HG02885 (cell line): Measurements from ENCODE around the gene DTNB.

Experiments used
- ATAC-seq: cut with Tn5 transposase; IDR thresholded peaks from one replicate; pipeline ENCODE4 v1.9.1; 2021; ENCODE audit warnings: mild to moderate bottlenecking; ENCODE audit not compliant: unreplicated experiment, poor library complexity

Gene DTNB

GRCh38 chr2:25361261-25362048 lies 311.9 kb downstream of the DTNB start:
- ATAC-seq = no peak

- no peak for ATAC-seq
Measured at GRCh38 chr2:25358836-25359235, 314.5 kb downstream of the DTNB start.

GRCh38 chr2:25358249-25358815 lies 315.0 kb downstream of the DTNB start:
- no peak for ATAC-seq

DNA sequence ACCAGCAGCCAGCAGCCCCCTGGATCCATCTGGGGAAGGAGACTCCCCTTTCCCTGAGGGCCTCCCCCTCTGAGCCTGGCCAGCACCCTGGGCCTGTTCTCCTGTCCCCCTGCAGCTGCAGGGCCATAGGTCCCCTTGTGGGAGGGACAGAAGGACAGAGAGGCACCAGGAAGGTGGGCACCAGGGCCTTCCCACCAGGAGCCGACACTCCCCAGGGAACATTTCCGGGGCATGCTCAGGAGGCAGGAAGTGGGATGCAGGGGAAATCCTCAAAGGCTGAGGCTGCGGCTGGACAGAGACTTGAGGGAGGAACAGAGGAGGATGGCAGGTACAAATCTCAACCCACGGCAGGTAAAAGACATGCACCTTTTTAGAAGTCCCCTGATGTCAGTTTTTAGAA lies 317.3 kb downstream of the DTNB start:
- no peak for ATAC-seq

- no peak for ATAC-seq
Measured at GRCh38 chr2:25355270-25355669, 318.1 kb downstream of the DTNB start.

GRCh38 chr2:25354116-25354515 lies 319.3 kb downstream of the DTNB start:
- ATAC-seq = no peak

- no peak for ATAC-seq
Measured at GRCh38 chr2:25349397-25349796, 324.0 kb downstream of the DTNB start.

DNA sequence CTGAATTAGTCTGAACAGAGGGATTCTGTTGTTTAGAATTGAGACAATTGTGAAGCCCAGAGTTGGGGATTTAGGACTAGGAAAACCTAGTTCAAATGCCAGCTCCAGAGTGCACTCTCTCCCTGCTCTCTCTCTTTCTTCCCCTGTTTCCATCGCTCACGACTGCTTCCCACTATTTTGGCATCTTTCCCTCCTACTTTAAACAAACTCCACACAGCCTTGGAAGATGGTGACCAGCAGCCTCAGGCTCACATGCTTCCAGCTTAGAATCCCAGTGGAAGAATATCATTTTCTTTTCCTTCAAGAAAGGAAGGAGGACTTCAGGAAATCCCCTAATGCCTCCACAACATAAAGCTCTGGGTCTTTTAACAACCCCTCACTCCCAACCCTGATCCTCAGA lies 325.5 kb downstream of the DTNB start:
- ATAC-seq = no peak

- ATAC-seq = no peak
Measured at GRCh38 chr2:25347205-25347815, 326.1 kb downstream of the DTNB start.

DNA sequence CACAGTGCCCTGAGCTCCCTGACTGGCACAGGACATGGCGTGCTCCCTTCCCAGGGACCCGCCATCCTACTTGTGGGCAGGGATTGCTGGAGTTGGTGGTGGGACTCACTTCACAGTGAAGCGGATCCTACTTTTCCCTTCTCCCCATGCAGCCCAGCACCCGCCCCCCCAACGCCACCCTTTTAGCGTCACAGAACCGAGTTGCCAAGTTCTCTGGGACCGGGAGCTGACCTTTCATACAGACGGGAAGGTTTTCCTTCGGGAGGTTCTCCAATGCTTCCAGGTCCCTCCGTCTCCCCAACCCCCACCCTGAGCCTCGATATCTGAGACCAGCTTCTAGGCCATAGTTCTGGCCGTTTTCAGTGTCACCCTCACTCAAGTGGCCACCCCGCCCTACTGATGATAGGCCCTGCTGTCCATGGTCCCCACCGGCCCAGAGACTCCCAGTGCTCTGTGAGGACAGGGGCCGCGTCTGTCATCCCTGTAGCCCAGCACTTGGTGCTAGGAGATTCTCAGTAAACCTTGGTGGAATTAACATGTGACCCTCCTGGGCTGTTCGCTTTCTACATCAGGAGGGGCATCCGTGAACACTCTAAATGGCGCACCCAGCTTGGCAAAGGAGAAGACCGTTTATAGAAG lies 330.1 kb downstream of the DTNB start:
- no peak for ATAC-seq

- peak; percentile 76 for ATAC-seq
Measured at GRCh38 chr2:25342372-25343186, 330.8 kb downstream of the DTNB start.

DNA sequence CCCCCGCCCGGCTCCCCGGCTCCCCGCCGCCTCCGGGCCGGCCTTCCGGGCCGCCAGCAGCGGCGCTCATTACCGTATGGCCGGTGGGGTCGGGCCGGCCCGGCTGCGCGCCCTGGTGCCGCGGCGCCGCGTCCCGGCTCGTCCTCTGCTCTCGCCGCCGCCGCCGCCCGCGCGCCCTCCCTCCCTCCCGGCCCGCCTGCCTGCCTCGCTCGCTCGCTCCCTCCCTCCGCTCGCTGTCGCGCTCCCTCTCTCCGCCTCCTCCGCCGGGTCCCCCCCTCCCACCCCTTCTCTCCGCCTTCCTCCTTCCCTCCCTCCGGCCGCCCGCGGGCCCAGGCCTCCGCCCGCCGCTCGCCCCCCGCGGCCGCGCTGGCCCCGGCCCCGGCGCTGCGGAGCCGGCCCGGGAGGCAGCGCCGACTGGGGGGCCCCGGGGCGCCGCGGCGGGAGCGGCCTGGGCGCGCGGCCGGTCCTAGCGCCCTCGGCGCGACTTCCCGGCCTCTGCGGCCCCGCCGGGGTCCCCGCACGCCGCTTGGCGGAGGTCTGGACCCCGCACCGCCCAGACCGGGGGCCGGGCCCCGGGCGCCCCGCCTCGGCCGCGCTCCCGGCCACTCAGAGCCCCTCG lies 331.5 kb downstream of the DTNB start, which contains the start of gene DNMT3A:
DNMT3A (minus strand) TSS at position 173 of the 619 bp plus-strand sequence. CDS start 27,941 bp downstream, outside the sequence.
- peak; percentile 42 for ATAC-seq

DNA sequence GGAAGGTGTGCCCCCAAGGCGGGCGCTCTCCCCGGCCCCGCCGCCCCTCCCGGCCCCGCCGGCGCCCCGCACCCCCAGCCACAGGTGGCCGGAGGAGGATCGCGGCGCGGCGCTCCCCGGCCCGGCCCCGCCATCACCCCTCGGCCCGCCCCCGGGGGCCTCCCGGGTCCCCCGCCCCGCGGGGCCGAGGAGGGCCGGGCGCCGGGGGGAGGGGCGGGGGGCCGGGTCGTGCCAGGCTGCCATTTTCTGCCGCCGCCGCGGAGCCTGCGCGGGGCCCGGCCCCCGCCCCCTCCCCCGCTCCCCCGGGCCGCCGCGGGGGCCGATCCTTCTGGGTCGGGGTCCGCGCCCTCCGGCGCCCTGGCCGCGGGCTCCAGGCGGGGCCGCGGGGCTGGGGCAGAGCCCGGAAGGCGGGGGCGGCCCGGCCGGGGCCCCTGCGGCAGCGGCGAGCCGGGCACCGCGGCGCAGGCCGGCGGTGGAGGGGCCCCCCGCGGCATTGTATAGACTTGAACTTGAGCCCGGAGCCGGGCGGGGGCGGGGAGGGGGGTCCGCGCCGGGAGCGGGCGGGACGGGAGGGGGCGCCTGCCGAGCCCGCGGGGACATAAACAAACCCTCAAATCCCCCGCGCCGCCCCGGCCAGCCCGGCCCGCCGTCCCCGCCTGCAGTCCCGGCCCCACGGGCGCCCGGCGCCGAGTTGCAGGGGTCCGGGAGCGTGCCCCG lies 332.2 kb downstream of the DTNB start:
- peak; percentile 32 for ATAC-seq

- peak; percentile 0 for ATAC-seq
Measured at GRCh38 chr2:25340181-25340921, 333.0 kb downstream of the DTNB start.

DNA sequence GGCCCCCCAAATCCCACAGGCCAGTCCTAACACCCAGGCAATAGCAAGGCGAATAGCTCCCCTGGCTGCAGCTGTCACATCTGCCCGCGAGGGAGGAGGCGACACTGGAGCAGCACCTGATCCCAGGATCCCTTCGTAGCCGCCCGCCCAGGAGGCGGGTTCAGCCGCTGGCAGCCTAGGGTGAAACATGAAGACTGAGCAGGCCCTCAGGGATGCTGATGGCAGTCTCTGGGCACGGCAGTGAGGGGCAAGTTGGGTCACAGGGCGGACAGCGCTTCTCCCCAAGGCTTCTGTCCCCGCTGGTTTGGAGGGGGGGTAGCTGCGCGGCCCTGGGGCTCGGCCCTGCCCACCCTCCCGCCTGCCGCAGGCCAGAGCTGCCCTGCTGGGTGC lies 333.6 kb downstream of the DTNB start:
- no peak for ATAC-seq

DNA sequence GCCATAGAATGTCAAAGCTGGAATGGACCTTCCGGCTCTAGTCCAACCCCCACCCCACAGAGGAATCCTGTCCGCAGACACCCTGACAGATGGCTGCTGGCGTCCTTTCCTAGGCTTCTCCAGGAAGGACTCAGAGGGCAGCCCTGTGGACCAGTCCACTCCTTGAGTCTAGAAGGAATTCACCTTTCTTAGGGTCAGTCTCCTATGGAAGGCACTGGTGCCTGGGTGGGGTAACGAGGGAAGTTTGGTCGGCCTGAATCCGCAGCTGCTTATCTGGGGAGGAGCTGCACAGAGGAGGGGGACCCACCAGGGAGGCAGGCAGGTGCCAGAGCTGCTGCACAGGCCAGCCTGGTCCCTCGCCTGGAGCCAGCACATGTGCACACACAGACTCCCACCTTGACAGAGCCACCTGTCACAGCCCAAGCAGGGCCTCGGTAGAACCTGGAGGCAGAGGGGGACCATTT lies 334.1 kb downstream of the DTNB start:
- no peak for ATAC-seq

- no peak for ATAC-seq
Measured at GRCh38 chr2:25338401-25338800, 335.0 kb downstream of the DTNB start.

DNA sequence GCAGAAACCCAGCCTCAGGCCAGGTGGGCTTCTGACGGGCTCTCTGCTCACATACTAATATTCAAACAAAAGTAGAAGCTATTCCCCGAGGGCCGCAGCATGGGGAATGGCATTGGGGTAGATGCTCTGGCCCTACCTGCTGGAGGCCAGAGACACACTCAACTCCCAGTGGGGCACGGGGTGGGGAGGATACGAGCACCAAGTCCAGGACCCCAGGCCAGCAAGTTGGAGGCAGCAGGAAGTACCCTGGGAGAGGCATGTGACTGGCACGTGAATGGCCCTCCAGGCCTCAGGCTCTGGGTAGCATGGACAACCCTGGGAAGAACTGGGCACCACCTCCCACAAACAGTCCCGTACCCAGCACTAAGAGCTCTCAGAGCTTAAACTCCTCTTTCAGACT lies 335.5 kb downstream of the DTNB start:
- ATAC-seq = no peak
